Neural cell (in vitro differentiated cells): ENCODE data around the gene CACNA1E. TPM values are rescaled to one million over a fixed set of nuclear protein-coding genes. Genes with fewer than 3 reads are reported as not detected.

Experiments
- H2AFZ ChIP-seq: fragments of 200-600, 300-800 bp; sonication (generic), shearing (Covaris generic); 2 replicates; pipeline ENCODE4 v1.6.0; 2014; ENCODE audit warnings: low read depth, mild to moderate bottlenecking, antibody characterized with exemption, low read length, moderate library complexity
- H3F3A ChIP-seq: fragments of 200-600 bp; shearing (Covaris generic); 2 replicates; pipeline ENCODE4 v1.6.1; 2016; ENCODE audit warnings: mild to moderate bottlenecking, moderate library complexity, mixed read lengths, antibody characterized with exemption, low read length; ENCODE audit not compliant: insufficient read depth, poor library complexity, severe bottlenecking
- H3K27ac ChIP-seq: fragments of 200-600, 300-800 bp; sonication (generic), shearing (Covaris generic); 2 replicates; pipeline ENCODE4 v1.5.1; 2014; ENCODE audit warnings: mild to moderate bottlenecking, low read length, moderate library complexity
- H3K27me3 ChIP-seq: fragments of 300-800, 200-600 bp; sonication (generic), shearing (Covaris generic); 2 replicates; pipeline ENCODE4 v1.6.0; 2014; ENCODE audit warnings: mild to moderate bottlenecking, low read depth, low read length, moderate library complexity; ENCODE audit not compliant: insufficient read depth
- H3K36me3 ChIP-seq: fragments of 300-800, 200-600 bp; sonication (generic), shearing (Covaris generic); 2 replicates; pipeline ENCODE4 v1.5.1; 2014; ENCODE audit warnings: mild to moderate bottlenecking, antibody characterized with exemption, low read length, moderate library complexity; ENCODE audit not compliant: insufficient read depth
- H3K4me2 ChIP-seq: fragments of 300-800, 200-600 bp; sonication (generic), shearing (Covaris generic); 2 replicates; pipeline ENCODE4 v1.6.0; 2014; ENCODE audit warnings: mild to moderate bottlenecking, low read length
- H3K4me3 ChIP-seq: fragments of 300-800, 200-600 bp; sonication (generic), shearing (Covaris generic); 2 replicates; pipeline ENCODE4 v1.5.1; 2014; ENCODE audit warnings: mild to moderate bottlenecking, low read length, moderate library complexity
- H3K79me2 ChIP-seq: fragments of 200-600 bp; shearing (Covaris generic); replicated peaks from 2 replicates; pipeline ENCODE4 v1.6.0; 2014; ENCODE audit warnings: mild to moderate bottlenecking, low read length, moderate library complexity; ENCODE audit not compliant: insufficient read depth
- H3K9ac ChIP-seq: fragments of 300-800, 200-600 bp; sonication (generic), shearing (Covaris generic); 2 replicates; pipeline ENCODE4 v1.6.1; 2016; ENCODE audit warnings: mild to moderate bottlenecking, low read length, mixed read lengths
- H3K9me2 ChIP-seq: fragments of 200-600 bp; shearing (Covaris generic); 2 replicates; pipeline ENCODE4 v1.6.1; 2016; ENCODE audit warnings: mild to moderate bottlenecking, low read length, mixed read lengths; ENCODE audit not compliant: insufficient read depth
- H3K9me3 ChIP-seq: fragments of 200-600, 300-800 bp; sonication (generic), shearing (Covaris generic); 2 replicates; pipeline ENCODE4 v1.6.1; 2016; ENCODE audit warnings: mild to moderate bottlenecking, mixed run types, low read length, moderate library complexity, mixed read lengths
- H4K20me1 ChIP-seq: fragments of 200-600 bp; shearing (Covaris generic); 2 replicates; pipeline ENCODE4 v1.6.1; 2016; ENCODE audit warnings: mild to moderate bottlenecking, mixed run types; ENCODE audit not compliant: insufficient read depth
- CTCF ChIP-seq: fragments of 450-650 bp; IDR thresholded peaks from 2 replicates; pipeline ENCODE4 v1.5.1; 2014; ENCODE audit warnings: antibody characterized with exemption, mild to moderate bottlenecking, moderate library complexity; ENCODE audit not compliant: poor library complexity, severe bottlenecking
- EP300 ChIP-seq: fragments of 450-650 bp; conservative IDR thresholded peaks from 2 replicates; pipeline ENCODE4 v1.6.1; 2014; ENCODE audit warnings: antibody characterized with exemption, mild to moderate bottlenecking, moderate library complexity; ENCODE audit not compliant: poor library complexity, severe bottlenecking
- EZH2 ChIP-seq: fragments of 200-600, 300-800 bp; shearing (Covaris generic), sonication (generic); IDR thresholded peaks from 2 replicates; pipeline ENCODE4 v1.6.1; 2014; ENCODE audit warnings: antibody characterized with exemption, low read length, borderline replicate concordance, mild to moderate bottlenecking; ENCODE audit not compliant: insufficient read depth, poor library complexity, severe bottlenecking
- MXI1 ChIP-seq: fragments of 450-650 bp; conservative IDR thresholded peaks from 2 replicates; pipeline ENCODE4 v1.6.1; 2014; ENCODE audit warnings: antibody characterized with exemption, mild to moderate bottlenecking; ENCODE audit not compliant: poor library complexity, severe bottlenecking
- POLR2AphosphoS5 ChIP-seq: IDR thresholded peaks from 2 replicates; pipeline ENCODE4 v1.6.1; 2012
- RAD21 ChIP-seq: fragments of 450-650 bp; conservative IDR thresholded peaks from 2 replicates; pipeline ENCODE4 v1.6.1; 2014; ENCODE audit warnings: antibody characterized with exemption, mild to moderate bottlenecking, moderate library complexity
- REST ChIP-seq: IDR thresholded peaks from 2 replicates; pipeline ENCODE4 v1.6.1; 2012; ENCODE audit warnings: borderline replicate concordance
- SMC3 ChIP-seq: fragments of 450-650 bp; conservative IDR thresholded peaks from 2 replicates; pipeline ENCODE4 v1.6.1; 2014; ENCODE audit warnings: antibody characterized with exemption, mild to moderate bottlenecking, moderate library complexity; ENCODE audit not compliant: poor library complexity
- TAF1 ChIP-seq: IDR thresholded peaks from 2 replicates; pipeline ENCODE4 v1.6.1; 2012; ENCODE audit warnings: low read depth
- polyA plus RNA-seq: library from polyadenylated mRNA; depleted of rRNA; stranded (reverse); fragments of >200 nt; gene quantifications from 2 replicates; pipeline ENCODE4 v1.2.3, GENCODE V29; 2014

CACNA1E gene
- polyA plus RNA-seq, 1 donor from 2014 or later = 29.5 TPM

GRCh38 chr1:181632960-181633359 lies 149.6 kb downstream of the CACNA1E start:
- Histone ChIP-seq H3K9me3 (no peaks in the 10 kb centered on the region), H3K36me3 (no peaks in the 10 kb centered on the region), H3K27ac (no peak overlapping the region), H3K4me3 (no peak overlapping the region), H3K9me2 (no peaks in the 10 kb centered on the region), H4K20me1 (no peaks in the 10 kb centered on the region), H3K27me3 (no peaks in the 10 kb centered on the region), H2AFZ (no peak overlapping the region), H3K9ac (no peak overlapping the region), H3F3A (no peaks in the 10 kb centered on the region), H3K4me2 (no peak overlapping the region), H3K79me2 (no peaks in the 10 kb centered on the region)
- TF ChIP-seq POLR2AphosphoS5 (no peak), REST (no peak), SMC3 (no peak), CTCF (no peak), MXI1 (no peak), EZH2 (no peak), EP300 (no peak), RAD21 (no peak), TAF1 (no peak)

GRCh38 chr1:181635110-181635509 lies 151.8 kb downstream of the CACNA1E start:
- H3K4me3 ChIP-seq = no peak overlapping the region
- H3K9ac ChIP-seq = no peak overlapping the region
- no peaks in the 10 kb centered on the region for H3K9me3 ChIP-seq
- H3K4me2 ChIP-seq = no peak overlapping the region
- no peak overlapping the region for H2AFZ ChIP-seq
- no peak overlapping the region for H3K27ac ChIP-seq
- H3F3A ChIP-seq = no peaks in the 10 kb centered on the region
- H4K20me1 ChIP-seq = no peaks in the 10 kb centered on the region
- TF ChIP-seq REST (no peak), RAD21 (no peak), CTCF (no peak), EZH2 (no peak), EP300 (no peak), TAF1 (no peak), MXI1 (no peak), SMC3 (no peak)
- no peaks in the 10 kb centered on the region for H3K36me3 ChIP-seq
- H3K79me2 ChIP-seq = no peaks in the 10 kb centered on the region
- no peaks in the 10 kb centered on the region for H3K27me3 ChIP-seq
- no peaks in the 10 kb centered on the region for H3K9me2 ChIP-seq
